ENCODE data around the gene FOLR2. TPM values are rescaled to one million over a fixed set of nuclear protein-coding genes. Genes with fewer than 3 reads are reported as not detected.

FOLR2 gene
- total RNA-seq, 1 donor from 2014 or later: not detected

- H3K4me1 Mint-ChIP-seq: peaks cover 10% of the 10 kb centered on the region
- H3K4me3 Mint-ChIP-seq: no peak overlapping the region
- intact Hi-C loops (cut with micrococcal nuclease): no loop called here
- H3K27me3 Mint-ChIP-seq: peaks cover 31% of the 10 kb centered on the region
- DNase-seq: no peak
- H3K9me3 Mint-ChIP-seq: no peaks in the 10 kb centered on the region
- H3K27ac Mint-ChIP-seq: no peak overlapping the region
- H3K36me3 Mint-ChIP-seq (ENCODE audit: low read depth): peaks cover 46% of the 10 kb centered on the region
These were observed 20.7 kb downstream of the FOLR2 start for GRCh38 chr11:72237112-72237931.

- intact Hi-C loops (cut with micrococcal nuclease): loop anchor here (2.0 kb wide), 1 partner anchor 13 kb away; the partner anchor contains the start of gene INPPL1
- Mint-ChIP-seq H3K27ac (no peak overlapping the region), H3K4me1 (peaks cover 10% of the 10 kb centered on the region), H3K27me3 (peaks cover 37% of the 10 kb centered on the region), H3K4me3 (no peak overlapping the region), H3K36me3 (ENCODE audit: low read depth) (peaks cover 42% of the 10 kb centered on the region), H3K9me3 (no peaks in the 10 kb centered on the region)
- peak; percentile 83 for DNase-seq
These were observed 21.5 kb downstream of the FOLR2 start for GRCh38 chr11:72238040-72238450.

DNA sequence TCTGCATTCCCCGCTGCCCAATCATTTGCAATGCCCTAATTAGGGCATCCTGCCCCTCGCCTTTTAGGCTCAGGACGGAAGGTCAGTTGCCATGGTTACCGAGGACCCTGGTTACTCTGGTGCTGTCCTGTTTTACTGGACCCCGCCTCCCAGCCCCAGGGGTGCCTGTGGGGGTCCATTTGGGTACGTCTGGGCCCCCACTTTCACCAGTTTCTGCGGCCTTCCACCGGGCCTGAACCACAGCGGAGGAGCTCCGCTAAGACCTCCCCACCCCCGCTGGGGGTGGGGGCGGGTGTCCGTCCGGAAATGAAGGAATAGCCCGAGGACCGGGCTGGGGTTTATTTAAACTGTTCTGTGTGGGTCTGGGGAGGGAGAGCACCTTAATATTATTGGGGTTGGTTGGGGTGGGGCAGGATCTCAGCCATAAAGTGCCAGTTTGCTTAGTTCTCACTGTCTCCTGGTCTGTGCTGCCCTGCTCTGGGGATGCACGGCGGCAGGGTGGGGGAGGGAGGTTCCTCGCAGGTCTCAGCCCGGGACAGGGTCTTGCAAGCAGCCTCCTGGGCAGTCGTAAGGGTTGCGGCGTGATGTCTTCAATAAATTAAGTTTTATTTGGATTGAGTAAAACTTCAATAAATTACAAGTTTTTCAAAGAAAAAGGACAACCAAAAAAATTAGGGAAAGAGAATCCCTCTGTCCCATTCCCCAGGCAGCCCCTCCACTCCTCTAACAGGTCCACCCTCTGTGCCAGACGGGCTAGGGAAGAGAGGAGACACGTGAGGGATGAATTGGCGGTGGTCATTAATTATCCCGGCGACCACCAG lies 22.1 kb downstream of the FOLR2 start:
- H3K4me1 Mint-ChIP-seq: peaks cover 13% of the 10 kb centered on the region
- H3K27me3 Mint-ChIP-seq: peaks cover 44% of the 10 kb centered on the region
- H3K36me3 Mint-ChIP-seq (ENCODE audit: low read depth): peaks cover 38% of the 10 kb centered on the region
- H3K9me3 Mint-ChIP-seq: no peaks in the 10 kb centered on the region
- intact Hi-C loops (cut with micrococcal nuclease): loop anchor here (2.0 kb wide), 1 partner anchor 14 kb away; the partner anchor contains the start of gene INPPL1
- no peak overlapping the region for H3K4me3 Mint-ChIP-seq
- DNase-seq: no peak
- no peak overlapping the region for H3K27ac Mint-ChIP-seq

DNA sequence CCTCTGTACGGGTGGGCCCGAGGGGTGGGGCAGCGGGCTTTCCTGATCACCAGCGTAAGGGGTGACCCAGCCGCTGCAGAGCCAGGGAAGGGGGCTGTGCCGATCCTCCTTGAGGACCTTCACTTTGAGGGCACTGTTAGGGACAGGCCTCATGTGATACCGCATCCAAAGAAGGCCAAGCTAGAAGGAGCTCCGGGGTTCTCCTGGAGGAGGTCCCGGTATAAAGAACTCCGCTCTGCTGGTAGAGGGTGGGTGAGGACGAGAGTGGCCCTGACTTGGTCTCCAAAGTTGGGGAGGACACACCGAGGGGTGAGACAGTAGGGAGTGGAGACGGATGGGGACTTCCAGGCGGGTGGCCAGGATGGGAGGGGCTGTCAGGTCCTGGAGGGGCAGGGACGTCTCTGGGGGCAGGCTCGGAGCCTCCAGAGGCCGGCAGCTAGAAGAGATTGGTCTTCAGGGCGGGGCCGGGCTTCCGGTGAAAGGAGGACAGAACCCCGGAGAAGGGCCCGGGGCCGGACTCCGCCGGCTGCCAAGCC lies 22.8 kb downstream of the FOLR2 start:
- H3K9me3 Mint-ChIP-seq: no peaks in the 10 kb centered on the region
- H3K27me3 Mint-ChIP-seq: peaks cover 45% of the 10 kb centered on the region
- peaks cover 14% of the 10 kb centered on the region for H3K4me1 Mint-ChIP-seq
- intact Hi-C loops (cut with micrococcal nuclease): loop anchor here (2.0 kb wide), 1 partner anchor 15 kb away; the partner anchor contains the start of gene INPPL1
- H3K36me3 Mint-ChIP-seq (ENCODE audit: low read depth): peaks cover 34% of the 10 kb centered on the region
- H3K27ac Mint-ChIP-seq: no peak overlapping the region
- DNase-seq: no peak
- peak overlapping the region; percentile 56 for H3K4me3 Mint-ChIP-seq

GRCh38 chr11:72239849-72240460 lies 23.4 kb downstream of the FOLR2 start:
- Mint-ChIP-seq H3K4me1 (peaks cover 18% of the 10 kb centered on the region), H3K27me3 (peaks cover 50% of the 10 kb centered on the region), H3K9me3 (no peaks in the 10 kb centered on the region), H3K4me3 (peak overlapping the region; percentile 70), H3K27ac (peak overlapping the region; percentile 78), H3K36me3 (ENCODE audit: low read depth) (peaks cover 29% of the 10 kb centered on the region)
- no peak for DNase-seq
- intact Hi-C loops (cut with micrococcal nuclease): loop anchor here (2.0 kb wide), 1 partner anchor 15 kb away; the partner anchor contains the start of gene INPPL1

DNA sequence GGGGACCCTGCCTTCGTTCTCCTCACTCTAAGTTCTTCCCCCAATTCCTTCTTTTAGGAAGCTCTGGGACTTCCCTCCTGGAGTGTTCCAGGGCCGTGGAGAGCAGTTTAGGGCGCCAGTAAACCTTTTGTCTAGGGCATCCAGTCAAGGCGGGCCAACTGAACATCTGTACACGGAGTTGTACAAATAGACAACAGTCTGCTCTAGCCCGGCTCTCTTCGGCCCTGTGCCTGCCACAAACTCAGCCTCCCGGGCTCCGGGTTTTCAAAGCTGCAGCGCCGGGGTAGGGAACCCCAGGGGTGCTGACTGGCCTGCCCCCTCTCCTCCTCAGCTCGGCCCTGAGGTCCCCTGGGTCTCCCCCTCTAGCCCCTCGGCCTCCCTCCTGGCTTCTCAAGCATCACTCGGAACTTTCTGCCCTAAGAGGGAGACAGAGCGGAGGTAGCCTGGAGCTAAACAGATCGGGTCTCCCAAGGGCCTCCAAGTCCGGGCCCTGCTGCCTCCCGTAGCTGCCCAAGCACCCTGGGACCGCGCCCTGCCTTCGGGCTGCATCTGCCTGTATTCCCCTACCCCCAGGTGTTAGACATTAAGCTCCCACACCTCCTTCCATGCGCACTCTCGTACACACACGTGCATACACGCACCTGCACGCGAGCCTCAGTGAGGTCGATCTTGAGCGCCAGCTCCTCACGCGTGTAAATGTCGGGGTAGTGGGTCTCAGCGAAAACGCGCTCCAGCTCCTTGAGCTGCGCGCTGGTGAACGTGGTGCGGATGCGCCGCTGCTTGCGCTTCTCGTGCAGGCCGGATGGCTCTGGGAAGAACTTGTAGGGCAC lies 24.1 kb downstream of the FOLR2 start:
- Mint-ChIP-seq H3K27me3 (peaks cover 50% of the 10 kb centered on the region), H3K4me1 (peaks cover 18% of the 10 kb centered on the region), H3K27ac (peak overlapping the region; percentile 78), H3K36me3 (ENCODE audit: low read depth) (peaks cover 27% of the 10 kb centered on the region), H3K9me3 (no peaks in the 10 kb centered on the region), H3K4me3 (peak overlapping the region; percentile 70)
- intact Hi-C loops (cut with micrococcal nuclease): no loop called here
- no peak for DNase-seq

- H3K36me3 Mint-ChIP-seq (ENCODE audit: low read depth): peaks cover 23% of the 10 kb centered on the region
- H3K27ac Mint-ChIP-seq: no peak overlapping the region
- no peak for DNase-seq
- intact Hi-C loops (cut with micrococcal nuclease): no loop called here
- no peak overlapping the region for H3K4me3 Mint-ChIP-seq
- no peaks in the 10 kb centered on the region for H3K9me3 Mint-ChIP-seq
- peaks cover 18% of the 10 kb centered on the region for H3K4me1 Mint-ChIP-seq
- peaks cover 50% of the 10 kb centered on the region for H3K27me3 Mint-ChIP-seq
These were observed 24.7 kb downstream of the FOLR2 start for GRCh38 chr11:72241291-72241781.

GRCh38 chr11:72242141-72242540 lies 25.5 kb downstream of the FOLR2 start:
- H3K36me3 Mint-ChIP-seq (ENCODE audit: low read depth): peaks cover 15% of the 10 kb centered on the region
- H3K27ac Mint-ChIP-seq: no peak overlapping the region
- peak overlapping the region; percentile 14 for H3K4me3 Mint-ChIP-seq
- intact Hi-C loops (cut with micrococcal nuclease): no loop called here
- no peaks in the 10 kb centered on the region for H3K9me3 Mint-ChIP-seq
- no peak for DNase-seq
- peaks cover 50% of the 10 kb centered on the region for H3K27me3 Mint-ChIP-seq
- peaks cover 18% of the 10 kb centered on the region for H3K4me1 Mint-ChIP-seq

- H3K27me3 Mint-ChIP-seq: peaks cover 53% of the 10 kb centered on the region
- no peaks in the 10 kb centered on the region for H3K9me3 Mint-ChIP-seq
These were observed 26.8 kb downstream of the FOLR2 start for GRCh38 chr11:72243173-72244059.

DNA sequence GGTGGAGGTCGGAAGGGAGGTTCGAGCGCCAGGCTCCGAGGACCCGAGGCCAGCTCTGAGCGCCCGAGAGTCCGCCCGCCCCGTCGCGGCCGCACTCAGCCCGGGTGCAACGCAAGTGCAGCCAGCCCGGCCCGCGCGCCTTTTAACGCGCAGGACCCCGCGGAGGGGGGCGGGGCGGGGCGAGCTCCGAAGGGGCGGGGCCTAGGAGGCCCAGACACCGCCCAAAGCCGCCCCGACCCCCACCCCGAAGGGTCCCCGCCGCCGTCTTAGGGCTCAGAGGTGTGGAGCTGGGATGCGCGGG lies 27.4 kb downstream of the FOLR2 start, which contains the start of gene PHOX2A:
Gene PHOX2A, minus strand, starts transcription at position 117 of the 301 bp plus-strand sequence. CDS start 172 bp downstream, outside the sequence.
- no peaks in the 10 kb centered on the region for H3K9me3 Mint-ChIP-seq
- peak within 1 kb of the TSS; percentile 35 for H3K4me3 Mint-ChIP-seq
- intact Hi-C loops (cut with micrococcal nuclease): no loop called here
- peaks cover 18% of the 10 kb centered on the region for H3K4me1 Mint-ChIP-seq
- H3K27me3 Mint-ChIP-seq: peaks cover 51% of the 10 kb centered on the region
- peaks cover 9% of the 10 kb centered on the region for H3K36me3 Mint-ChIP-seq (ENCODE audit: low read depth)
- no peak for DNase-seq
- no peak within 1 kb of the TSS for H3K27ac Mint-ChIP-seq

More at GRCh38 chr11:72243173-72244059, 26.8 kb downstream of the FOLR2 start:
- intact Hi-C loops (cut with micrococcal nuclease): no loop called here
- Mint-ChIP-seq H3K4me1 (peaks cover 18% of the 10 kb centered on the region), H3K27ac (no peak overlapping the region), H3K36me3 (ENCODE audit: low read depth) (peaks cover 12% of the 10 kb centered on the region), H3K4me3 (peak overlapping the region; percentile 35)
- DNase-seq: no peak

DNA sequence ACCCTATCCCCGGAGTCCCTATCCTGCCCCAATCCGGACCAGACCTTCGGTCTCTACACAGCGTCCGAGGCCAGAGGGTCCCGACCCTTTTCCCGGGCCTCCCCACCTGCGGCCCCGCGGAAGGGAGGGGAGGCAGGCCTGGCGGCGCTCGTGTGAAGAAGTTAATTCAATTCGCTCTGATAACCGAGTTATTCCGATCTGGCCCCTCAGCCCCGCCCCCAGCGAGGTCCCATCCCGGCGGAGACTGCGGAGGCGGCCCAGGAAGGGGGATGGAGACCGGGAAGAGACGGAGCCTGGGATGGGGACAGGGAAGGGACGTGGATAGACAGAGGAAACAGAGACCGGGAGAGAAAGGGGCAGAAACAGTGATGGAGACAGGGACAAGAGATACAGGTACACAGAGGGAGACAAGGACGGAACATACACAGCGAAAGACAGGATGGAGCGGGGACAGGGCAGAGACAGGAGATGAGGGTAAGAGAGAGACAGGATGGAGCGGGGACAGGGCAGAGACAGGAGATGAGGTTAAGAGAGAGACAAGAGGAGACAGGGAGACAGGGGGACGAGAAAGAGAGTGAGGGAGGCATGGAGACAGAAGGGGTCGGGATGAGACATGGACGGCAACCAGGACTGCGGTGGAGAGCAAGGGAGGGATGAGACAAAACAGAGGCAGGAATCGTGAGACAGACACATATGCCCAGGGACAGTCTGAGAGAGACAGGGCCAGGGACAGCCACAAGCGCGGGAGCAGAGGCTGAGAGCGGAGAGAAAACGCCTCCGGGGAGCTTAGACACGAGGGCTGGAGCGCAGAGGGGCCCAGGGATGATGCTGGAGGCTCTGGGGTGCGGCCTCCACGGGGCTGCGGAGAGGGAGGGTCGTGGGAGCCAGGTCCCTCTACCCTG lies 28.0 kb downstream of the FOLR2 start:
- intact Hi-C loops (cut with micrococcal nuclease): loop anchor here (5.0 kb wide), 1 partner anchor 188 kb away; the partner anchor contains the start of gene CLPB
- no peak overlapping the region for H3K4me3 Mint-ChIP-seq
- H3K27ac Mint-ChIP-seq: no peak overlapping the region
- H3K4me1 Mint-ChIP-seq: peaks cover 16% of the 10 kb centered on the region
- peaks cover 7% of the 10 kb centered on the region for H3K36me3 Mint-ChIP-seq (ENCODE audit: low read depth)
- H3K27me3 Mint-ChIP-seq: peaks cover 48% of the 10 kb centered on the region
- H3K9me3 Mint-ChIP-seq: no peaks in the 10 kb centered on the region
- no peak for DNase-seq
